HG03565 (cell line): ENCODE measurements around the gene RTN4.

Experiments used
- ATAC-seq: cut with Tn5 transposase; IDR thresholded peaks from one replicate; pipeline ENCODE4 v1.9.1; 2021; ENCODE audit warnings: mild to moderate bottlenecking, moderate library complexity; ENCODE audit not compliant: unreplicated experiment

RTN4 gene

DNA sequence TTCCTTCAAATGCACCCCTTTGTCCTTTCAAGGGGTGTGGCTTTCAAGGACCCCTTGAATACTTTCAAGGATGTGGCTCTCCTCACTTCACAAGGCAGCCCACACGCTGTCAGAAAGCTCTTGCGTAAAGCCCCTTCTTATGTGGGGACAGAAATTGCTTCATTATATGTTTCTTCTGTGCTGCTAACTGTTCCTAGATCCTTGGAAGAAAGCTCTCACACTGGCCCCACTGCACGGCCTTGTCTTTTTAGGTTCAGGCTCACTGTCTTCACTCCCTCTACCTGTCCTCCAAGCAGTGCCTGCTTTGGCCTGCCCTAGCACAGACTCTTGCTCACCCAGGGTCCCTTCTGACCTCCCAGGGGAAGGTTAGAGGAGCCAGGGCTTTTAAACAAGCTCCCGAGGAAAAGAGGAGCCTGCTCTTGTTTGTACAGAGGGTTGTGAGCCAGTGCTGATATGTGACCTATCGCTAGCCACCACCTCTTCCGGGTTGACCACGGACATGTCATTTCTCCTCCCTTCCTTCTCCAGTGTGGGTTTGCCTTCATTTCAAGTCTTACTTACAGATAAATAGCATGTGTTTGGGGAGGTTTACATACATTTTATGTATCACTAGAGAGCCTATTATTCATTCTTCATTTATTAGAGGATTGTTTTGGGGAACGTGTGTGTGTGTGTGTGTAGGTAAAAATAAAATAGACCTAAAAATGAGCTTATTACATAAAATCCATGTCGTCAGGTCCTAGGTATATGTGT, 94.7 kb downstream of the RTN4 start:
- no peak for ATAC-seq

DNA sequence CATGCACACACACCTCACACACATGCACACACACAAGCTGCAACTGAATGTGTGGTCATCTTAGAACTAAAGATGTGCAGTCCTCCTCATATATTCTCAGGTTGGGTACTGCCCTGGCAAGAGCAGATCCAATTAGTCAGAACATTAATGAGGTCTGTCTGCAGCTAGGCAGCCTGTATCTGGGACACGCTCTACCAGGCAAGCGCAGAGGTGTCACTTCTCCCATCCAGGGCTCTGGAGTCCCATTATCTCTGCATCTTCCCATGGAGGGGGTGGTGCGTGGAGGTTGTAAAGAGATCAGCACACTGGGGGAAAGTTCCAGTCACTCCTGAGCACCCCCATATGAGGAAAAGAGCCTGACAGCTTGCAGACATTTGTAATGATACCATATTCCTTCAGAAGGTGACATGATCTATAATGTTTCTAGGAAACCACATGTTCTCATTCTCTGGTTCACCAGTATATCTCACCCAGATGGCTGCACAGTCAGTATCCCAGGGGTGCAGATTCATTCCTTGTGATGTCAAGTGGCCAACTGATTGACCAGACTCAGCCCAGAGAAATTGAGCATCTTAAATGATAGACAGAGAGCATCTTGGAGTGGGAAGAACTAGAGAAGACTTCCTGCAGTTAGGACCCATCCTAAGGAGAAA, 95.4 kb downstream of the RTN4 start:
- no peak for ATAC-seq

GRCh38 chr2:54954158-54954557, 96.1 kb downstream of the RTN4 start:
- ATAC-seq, result no peak

DNA sequence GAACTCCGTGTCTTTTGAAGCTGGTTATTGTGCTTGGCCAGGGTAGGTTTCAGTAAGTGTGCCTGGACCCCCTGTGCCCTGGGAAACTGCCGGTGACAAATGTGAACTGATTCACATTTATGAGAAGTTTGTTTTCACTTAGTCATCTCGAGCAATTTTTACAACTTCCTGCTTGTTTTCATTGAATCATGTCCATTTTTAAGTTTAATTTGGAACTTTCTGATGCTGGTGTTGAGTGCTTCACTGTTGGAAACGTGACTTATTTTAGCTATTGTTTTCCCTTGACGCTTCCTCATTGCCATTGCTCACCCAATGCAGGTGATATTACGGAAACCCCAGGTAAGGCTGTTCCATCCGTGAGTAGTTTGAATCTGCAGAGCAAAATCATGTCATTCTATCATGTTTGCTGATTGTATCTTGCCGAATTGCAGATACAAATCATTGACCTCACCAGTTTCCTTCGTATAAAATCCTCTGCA, 97.2 kb downstream of the RTN4 start:
- ATAC-seq, result no peak

DNA sequence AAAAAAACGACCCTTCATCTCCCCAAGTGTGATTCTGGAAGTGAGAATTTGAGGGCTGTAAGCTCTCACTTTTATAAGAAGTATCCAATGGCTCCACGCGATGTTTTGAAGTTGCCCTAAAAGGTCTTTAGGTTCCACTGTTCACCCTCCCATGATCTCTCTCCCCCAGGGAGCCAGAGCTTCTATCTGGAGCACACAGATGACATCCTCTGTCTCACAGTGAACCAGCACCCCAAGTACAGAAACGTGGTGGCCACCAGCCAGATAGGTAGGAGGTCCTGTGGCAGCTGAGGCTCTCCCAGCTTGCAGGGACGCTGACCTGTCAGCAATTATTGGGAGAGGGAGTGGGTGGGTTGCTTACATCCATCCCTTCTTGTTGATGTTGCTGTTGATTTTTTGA, 97.8 kb downstream of the RTN4 start:
- no peak for ATAC-seq

DNA sequence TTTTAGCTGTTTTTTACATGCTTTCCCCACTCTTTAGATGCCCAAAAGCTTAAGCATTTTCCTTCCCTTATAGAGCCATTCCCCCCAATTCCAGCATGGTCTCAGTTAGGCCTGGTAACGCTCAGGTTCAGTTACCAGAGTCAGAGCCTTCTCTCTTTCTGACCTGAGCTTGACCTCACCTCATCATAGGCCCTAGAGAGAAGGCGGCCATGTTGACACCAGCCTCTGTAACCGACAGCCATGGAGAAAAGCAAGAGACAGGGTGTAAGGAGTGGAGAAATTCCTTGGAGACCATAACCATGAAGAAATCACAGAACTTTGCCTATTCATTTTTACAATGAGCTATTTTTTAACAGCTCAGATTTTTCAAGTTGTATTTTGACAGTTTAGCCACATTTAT, 99.4 kb downstream of the RTN4 start:
- ATAC-seq, result no peak

DNA sequence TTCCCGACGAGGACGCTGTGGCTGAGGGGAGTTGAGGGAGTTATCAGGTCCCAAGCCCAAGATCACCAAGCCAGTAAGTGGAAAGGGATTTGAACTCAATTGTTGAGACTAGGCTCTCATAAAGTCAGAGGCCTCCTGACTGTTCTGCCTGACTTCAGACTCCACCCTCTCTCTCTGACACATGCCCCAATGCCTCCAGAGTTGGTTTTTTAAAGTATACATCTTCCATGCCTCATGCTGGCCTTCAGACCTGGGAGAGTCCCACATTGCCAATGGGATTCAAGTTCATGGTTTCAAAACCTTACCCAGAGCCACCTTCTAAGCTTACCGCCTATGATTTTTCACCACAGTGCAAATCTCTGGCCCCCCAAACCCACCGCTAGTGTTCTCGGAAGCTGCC, 100.8 kb downstream of the RTN4 start:
- no peak for ATAC-seq

- ATAC-seq, result no peak
Measured at GRCh38 chr2:54948120-54948519, 102.1 kb downstream of the RTN4 start.

DNA sequence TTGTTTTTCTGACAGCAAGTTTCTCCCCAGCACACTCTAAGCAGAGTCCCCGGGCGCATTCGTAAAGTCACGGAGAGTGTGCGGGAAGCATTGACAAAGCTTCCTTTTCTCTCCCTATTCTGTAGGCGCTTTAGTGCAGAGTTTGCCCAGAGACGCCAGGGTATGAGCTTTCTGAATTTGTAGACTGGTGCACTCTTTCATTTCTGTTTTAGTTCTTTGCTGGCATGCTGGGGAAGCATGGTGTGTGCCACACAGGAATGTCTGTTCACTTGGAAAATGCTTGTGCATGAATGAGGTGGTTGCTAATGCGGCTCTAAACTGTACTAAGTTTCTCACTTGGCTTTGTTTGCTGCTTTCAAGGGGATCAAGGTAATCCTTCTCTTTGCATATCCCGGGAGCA, 102.6 kb downstream of the RTN4 start:
- ATAC-seq, result no peak

GRCh38 chr2:54947136-54947535, 103.1 kb downstream of the RTN4 start:
- no peak for ATAC-seq

- ATAC-seq, result no peak
Measured at GRCh38 chr2:54946220-54946805, 103.9 kb downstream of the RTN4 start.

DNA sequence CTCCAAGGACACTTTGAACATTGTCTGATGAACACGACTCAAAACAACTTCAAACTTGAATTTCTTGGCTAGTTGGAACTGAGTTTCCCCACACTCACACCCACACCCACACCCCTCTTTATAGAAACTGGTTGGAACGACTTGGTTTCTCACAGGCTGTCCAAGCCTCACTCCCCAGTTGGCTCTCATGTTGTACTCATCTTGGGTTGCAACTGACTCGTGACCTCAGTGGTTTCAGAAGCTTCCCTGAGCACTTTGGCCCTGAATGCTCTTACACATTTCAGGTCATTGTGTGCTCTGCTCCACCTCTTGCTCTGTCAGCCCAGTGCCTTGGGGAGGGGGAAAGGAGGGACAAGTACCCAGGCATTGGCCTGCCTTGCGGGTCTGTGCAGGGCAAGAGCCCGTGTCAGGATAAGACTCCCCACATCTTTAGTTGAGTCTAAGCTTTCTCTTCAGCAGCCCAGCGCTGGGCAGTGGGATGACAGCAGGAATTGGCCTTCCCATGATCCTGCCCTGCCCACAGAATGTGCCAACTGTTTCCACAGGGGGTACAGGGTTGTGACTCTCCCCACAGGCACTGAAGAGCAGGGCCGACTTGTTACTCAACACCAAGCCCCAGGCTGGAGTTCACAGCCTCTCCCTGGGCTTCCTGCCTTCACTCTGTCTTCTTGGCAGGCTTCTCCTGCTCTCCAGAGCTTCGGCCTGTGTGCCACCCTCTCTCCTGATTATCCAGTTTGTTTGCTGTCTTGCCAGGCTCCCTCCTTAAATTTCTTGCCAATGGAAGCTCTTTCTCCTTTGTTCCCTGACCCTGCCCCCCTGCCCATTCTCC, 104.6 kb downstream of the RTN4 start:
- no peak for ATAC-seq

DNA sequence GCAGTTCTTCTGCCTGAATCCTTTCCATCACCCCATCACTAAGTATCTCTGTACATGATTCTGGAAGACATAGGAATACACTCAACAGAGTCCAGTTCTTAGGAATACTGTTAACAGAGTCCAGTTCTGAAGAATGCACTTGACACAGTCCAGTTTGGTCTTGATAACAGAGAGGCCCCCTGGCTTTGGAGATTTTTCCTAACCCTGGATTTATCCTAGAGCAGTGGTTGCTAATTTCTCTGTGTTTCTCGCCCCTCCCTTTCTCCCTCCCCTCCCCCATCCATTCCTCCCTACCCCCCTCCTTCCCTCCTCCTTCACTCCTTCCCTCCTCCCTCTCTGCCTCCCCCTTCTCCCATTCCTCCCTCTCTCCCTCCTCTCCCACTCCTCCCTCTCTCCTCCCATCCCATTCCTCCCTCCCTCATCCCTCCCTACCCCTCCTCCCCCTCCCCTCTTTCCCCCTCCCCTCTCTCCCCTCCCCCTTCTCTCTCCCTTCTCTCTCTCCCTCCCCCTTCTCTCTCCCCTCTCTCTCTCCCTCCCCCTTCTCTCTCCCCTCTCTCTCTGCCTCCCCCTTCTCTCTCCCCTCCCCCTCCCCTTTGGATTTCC, 105.4 kb downstream of the RTN4 start:
- no peak for ATAC-seq

GRCh38 chr2:54942373-54942772, 107.9 kb downstream of the RTN4 start:
- no peak for ATAC-seq

- ATAC-seq, result no peak
Measured at GRCh38 chr2:54941248-54941984, 108.8 kb downstream of the RTN4 start.

GRCh38 chr2:54940723-54941122, 109.5 kb downstream of the RTN4 start:
- no peak for ATAC-seq

GRCh38 chr2:54939446-54940118, 110.7 kb downstream of the RTN4 start:
- ATAC-seq, result no peak

- ATAC-seq, result no peak
Measured at GRCh38 chr2:54936766-54937165, 113.5 kb downstream of the RTN4 start.

DNA sequence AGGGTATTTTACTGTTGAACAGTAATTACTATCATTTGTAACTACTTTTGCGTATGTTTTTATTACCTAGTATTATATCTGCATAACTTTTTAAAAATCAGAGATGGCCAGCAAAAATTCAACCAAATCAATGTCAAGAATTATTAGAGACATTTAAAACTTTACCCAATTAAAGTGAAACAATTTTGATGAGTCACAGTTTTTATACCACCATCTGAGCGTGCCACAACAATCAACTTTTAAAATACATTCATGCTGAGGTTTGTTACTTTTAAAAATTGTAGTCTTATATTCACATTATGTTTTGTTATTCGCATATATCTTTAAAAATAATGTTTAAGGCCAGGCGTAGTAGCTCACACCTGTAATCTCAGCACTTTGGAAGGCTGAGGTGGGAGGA, 114.9 kb downstream of the RTN4 start:
- no peak for ATAC-seq

GRCh38 chr2:54931473-54931872, 118.8 kb downstream of the RTN4 start:
- no peak for ATAC-seq
